Adrenal gland (tissue), 12 donors: ENCODE results near the gene RASA3. TPM values are rescaled to one million over a fixed set of nuclear protein-coding genes. Genes with fewer than 3 reads are reported as not detected.

Source experiments
- DNase-seq, 7 donors: peaks; one replicate each; pipeline ENCODE4 v3.0.0-alpha.2; 2019 to 2020
- H3K27ac ChIP-seq, 5 donors: fragments of 200-600 bp; sonication (generic) in 4 of 5; 1 replicate in 3 of 5; 2 replicates in 2 of 5; pipeline versions ENCODE4 v1.5.1 to v1.8.0; 2016 to 2020; ENCODE audit warnings: mild to moderate bottlenecking in 1 of 5
- H3K27me3 ChIP-seq: fragments of 200-600 bp; 2 replicates; pipeline ENCODE4 v1.8.0; 2021
- H3K36me3 ChIP-seq, 2 donors: fragments of 200-600 bp; replicated peaks in 1 of 2; 1 replicate in 1 of 2; 2 replicates in 1 of 2; pipeline versions ENCODE4 v1.5.1 to v1.8.0; 2018 to 2022
- H3K4me1 ChIP-seq, 2 donors: fragments of 200-600 bp; replicated peaks in 1 of 2; 1 replicate in 1 of 2; 2 replicates in 1 of 2; pipeline versions ENCODE4 v1.5.1 to v1.8.0; 2018 to 2021
- H3K4me3 ChIP-seq, 4 donors: fragments of 200-600 bp; sonication (generic) in 3 of 4; one replicate each; pipeline ENCODE4 v1.5.1; 2016 to 2018
- H3K9me3 ChIP-seq, 3 donors: fragments of 200-600 bp; sonication (generic) in 1 of 3; replicated peaks in 1 of 3; 1 replicate in 2 of 3; 2 replicates in 1 of 3; pipeline versions ENCODE4 v1.5.1 to v1.8.0; 2016 to 2021
- CTCF ChIP-seq, 6 experiments: fragments of 450-650 bp in 4 of 6; fragments of 200-600 bp in 2 of 6; sonication (generic) in 1 of 6; IDR thresholded peaks; 1 replicate in 5 of 6; 2 replicates in 1 of 6; pipeline versions ENCODE4 v1.5.1 to v1.8.0; 2016 to 2021; ENCODE audit warnings: antibody characterized with exemption in 6 of 6, mild to moderate bottlenecking in 2 of 6, moderate library complexity in 1 of 6
- POLR2A ChIP-seq, 2 donors: fragments of 450-650 bp; IDR thresholded peaks; one replicate each; pipeline ENCODE4 v1.6.1; 2017; ENCODE audit warnings: antibody characterized with exemption in 2 of 2, mild to moderate bottlenecking in 2 of 2, moderate library complexity in 1 of 2
- WGBS, 4 donors: extraction: QIAGEN DNeasy Blood & Tissue Kit in 2 of 4; methylation state at CpG; one replicate each; pipeline versions ENCODE4 v1.1.5 to v1.1.7; 2013 to 2017; 5-methylcytosine and 5-hydroxymethylcytosine counted together
- intact Hi-C, 2 donors: fragments of 100-400 bp; cut with DNase I; formaldehyde crosslinking; loops; one replicate each; pipeline versions ENCODE4 v1.14.1 to v1.15.0; 2022 to 2023
- polyA plus RNA-seq, 3 donors: library from polyadenylated mRNA; stranded (reverse); fragments of 200-250 nt in 2 of 3; fragments of 350-450 nt in 1 of 3; fragmentation: Illumina TruSeq in 1 of 3; extraction: RNeasy Lipid Tissue Mini Kit (QIAGEN cat#74804) in 1 of 3; gene quantifications; one replicate each; pipeline ENCODE4 v1.2.3, GENCODE V29; 2013 to 2014
- total RNA-seq, 9 donors: library from RNA; depleted of rRNA in 4 of 9; stranded (reverse); fragments of >200 nt in 4 of 9; fragments of 120-200 nt in 1 of 9; fragmentation: NEBNext Ultra II Directional in 1 of 9; extraction: Animal tissue kit (Norgen Biotek cat#: 25700) in 1 of 9; gene quantifications; one replicate each; pipeline versions ENCODE4 v1.1.0 to v1.2.4, GENCODE V29; 2013 to 2023
- donor health status: healthy with polysubstance abuse.
- donor health status: Bipolar disorder and iron deficiency.
- donor health status: DM: yes; HTN: yes; CAD: no.
- donor health status: DM: no; HTN: no; CAD: no.
- donor health status: DM: no; HTN: no; CAD: no.
- donor health status: DM: yes; HTN: yes; CAD: no.

Gene RASA3
- total and polyA plus RNA-seq, 12 donors: 2.2 to 11.7 (median 7.3) TPM

- TF ChIP-seq CTCF (IDR thresholded peaks at IDR 0.05): no peak
- no peak for TF ChIP-seq POLR2A (IDR thresholded peaks at IDR 0.05)
- peak overlapping the region in 1 of 5 donors; percentile 49 for H3K27ac ChIP-seq
- no peaks in the 10 kb centered on the region for H3K9me3 ChIP-seq
- no peaks in the 10 kb centered on the region for H3K27me3 ChIP-seq
- no peaks in the 10 kb centered on the region for H3K4me1 ChIP-seq
- peaks cover 0 to 6% of the 10 kb centered on the region in 2 donors for H3K36me3 ChIP-seq
- peak in 4 of 7 donors; percentile 30 to 60 (median 36) for DNase-seq
- WGBS, 4 donors: 63 to 80% (median 72%) methylated on average over 17 to 29 of the region's 29 CpGs
- intact Hi-C loops: no loop called here
- no peak overlapping the region for H3K4me3 ChIP-seq
Observed at GRCh38 chr13:113997845-113998751, 134.3 kb downstream of the RASA3 start.

GRCh38 chr13:113996912-113997745, 135.3 kb downstream of the RASA3 start:
- TF ChIP-seq CTCF (IDR thresholded peaks at IDR 0.05): no peak
- TF ChIP-seq POLR2A (IDR thresholded peaks at IDR 0.05): no peak
- no peaks in the 10 kb centered on the region for H3K9me3 ChIP-seq
- H3K27me3 ChIP-seq: no peaks in the 10 kb centered on the region
- intact Hi-C loops: no loop called here
- WGBS, 4 donors: 73 to 85% (median 80%) methylated on average over 9 to 13 of the region's 13 CpGs
- H3K27ac ChIP-seq: peak overlapping the region in 1 of 5 donors; percentile 49
- H3K4me3 ChIP-seq: no peak overlapping the region
- no peak for DNase-seq
- no peaks in the 10 kb centered on the region for H3K4me1 ChIP-seq
- H3K36me3 ChIP-seq: peaks cover 0 to 13% of the 10 kb centered on the region in 2 donors

GRCh38 chr13:113996081-113996911, 136.1 kb downstream of the RASA3 start:
- 90 to 97% (median 91%) methylated on average over 11 to 38 of the region's 38 CpGs for WGBS, 4 donors
- DNase-seq: no peak

GRCh38 chr13:113995051-113995601, 137.3 kb downstream of the RASA3 start:
- Histone ChIP-seq H3K27me3 (no peaks in the 10 kb centered on the region), H3K27ac (no peak overlapping the region), H3K36me3 (peaks cover 0 to 19% of the 10 kb centered on the region in 2 donors), H3K4me3 (no peak overlapping the region), H3K9me3 (no peaks in the 10 kb centered on the region), H3K4me1 (no peaks in the 10 kb centered on the region)
- 80 to 97% (median 84%) methylated on average over 6 to 23 of the region's 23 CpGs for WGBS, 4 donors
- DNase-seq: no peak
- TF ChIP-seq CTCF (IDR thresholded peaks at IDR 0.05) (no peak), POLR2A (IDR thresholded peaks at IDR 0.05) (no peak)
- intact Hi-C loops: no loop called here

More at GRCh38 chr13:113996081-113996911, 136.1 kb downstream of the RASA3 start:
- Histone ChIP-seq H3K27me3 (no peaks in the 10 kb centered on the region), H3K4me3 (no peak overlapping the region), H3K27ac (no peak overlapping the region), H3K36me3 (peaks cover 0 to 13% of the 10 kb centered on the region in 2 donors), H3K9me3 (no peaks in the 10 kb centered on the region), H3K4me1 (no peaks in the 10 kb centered on the region)
- intact Hi-C loops: no loop called here
- no peak for TF ChIP-seq POLR2A (IDR thresholded peaks at IDR 0.05)
